DOHH2 (cell line): Measurements from ENCODE around the gene CHMP6.

Source experiments
- CTCF ChIP-seq: fragments of 200-600 bp; sonication (generic); IDR thresholded peaks from one replicate; pipeline ENCODE4 v1.5.1; 2014; ENCODE audit warnings: antibody characterized with exemption, mild to moderate bottlenecking, low read depth, low read length; ENCODE audit not compliant: poor library complexity, severe bottlenecking
- EZH2phosphoT487 ChIP-seq: fragments of 200-600 bp; sonication (generic); IDR thresholded peaks from 2 replicates; pipeline ENCODE4 v1.6.1; 2017; ENCODE audit warnings: borderline replicate concordance, mild to moderate bottlenecking, antibody characterized with exemption, low read length, moderate library complexity, mixed read lengths

GRCh38 chr17:81031566-81032550 is 40.2 kb downstream of the CHMP6 start:
- TF ChIP-seq CTCF (no peak), EZH2phosphoT487 (no peak)
